Neuronal stem cell (in vitro differentiated cells): Measurements from ENCODE around the gene OR11G2. TPM values are rescaled to one million over a fixed set of nuclear protein-coding genes. Genes with fewer than 3 reads are reported as not detected.

Source experiments
- small RNA-seq: library from polyadenylated mRNA; stranded (forward); fragments of <200 nt; extraction: miRNeasy Mini kit (QIAGEN cat#:217004); gene quantifications from one replicate; pipeline ENCODE3, GENCODE V24; 2013; ENCODE audit not compliant: insufficient read depth

Gene OR11G2

Small RNA genes within 50 kb of the gene (small RNA-seq; reads per million reads assigned to genes)
- gene GTF2IP22: not detected
